Tibial nerve (tissue), 4 donors: ENCODE data around the gene TCEANC.

Source experiments
- CTCF ChIP-seq, 5 experiments: fragments of 200-600 bp in 3 of 5; fragments of 450-650 bp in 2 of 5; sonication (generic) in 3 of 5; IDR thresholded peaks; one replicate each; pipeline ENCODE4 v1.5.1; 2016 to 2019; ENCODE audit warnings: antibody characterized with exemption in 5 of 5, mild to moderate bottlenecking in 3 of 5, moderate library complexity in 2 of 5
- EP300 ChIP-seq, 2 donors: sonication (generic); formaldehyde crosslinking; IDR thresholded peaks; one replicate each; pipeline ENCODE4 v1.6.1; 2017; ENCODE audit warnings: antibody characterized with exemption in 2 of 2, mild to moderate bottlenecking in 1 of 2
- POLR2A ChIP-seq, 2 donors: fragments of 450-650 bp; IDR thresholded peaks; one replicate each; pipeline ENCODE4 v1.6.1; 2017; ENCODE audit warnings: antibody characterized with exemption in 2 of 2, mild to moderate bottlenecking in 2 of 2, moderate library complexity in 2 of 2

GRCh38 chrX:13638826-13639225 lies 14.1 kb upstream of the TCEANC start:
- TF ChIP-seq POLR2A (IDR thresholded peaks at IDR 0.05) (no peak), CTCF (IDR thresholded peaks at IDR 0.05) (no peak), EP300 (IDR thresholded peaks at IDR 0.05) (no peak)
